Measurements from ENCODE around the gene CD27.

GRCh38 chr12:6469609-6470374 is 25.0 kb downstream of the CD27 start:
- TF ChIP-seq CTCF (IDR thresholded peaks at IDR 0.05; ENCODE audit: insufficient read depth, low read length) (no peak), POLR2AphosphoS5 (IDR thresholded peaks at IDR 0.05; ENCODE audit: low read depth) (no peak), REST (IDR thresholded peaks at IDR 0.05; ENCODE audit: insufficient replicate concordance, low read depth) (no peak), SPI1 (IDR thresholded peaks at IDR 0.05; ENCODE audit: borderline replicate concordance, low read depth) (no peak), GABPA (IDR thresholded peaks at IDR 0.05; ENCODE audit: low read depth) (no peak)

Measured in HL-60 (cell line).